Mucosa of descending colon (tissue), 3 donors: Measurements from ENCODE around the gene TWSG1. TPM values are rescaled to one million over a fixed set of nuclear protein-coding genes. Genes with fewer than 3 reads are reported as not detected.

Experiments used
- ATAC-seq: fragments of 200-7000 bp; cut with Tn5 transposase; one replicate; pipeline ENCODE4 v1.9.1; 2020; ENCODE audit warnings: mild to moderate bottlenecking, moderate library complexity
- DNase-seq, 3 donors: peaks; one replicate each; pipeline ENCODE4 v3.0.0-alpha.2; 2020
- H3K36me3 ChIP-seq: fragments of 200-600 bp; one replicate; pipeline ENCODE4 v1.8.0; 2021; ENCODE audit warnings: low read depth, mild to moderate bottlenecking
- H3K4me1 ChIP-seq: fragments of 200-600 bp; one replicate; pipeline ENCODE4 v1.8.0; 2021; ENCODE audit warnings: low read depth, mild to moderate bottlenecking
- H3K4me3 ChIP-seq: fragments of 200-600 bp; one replicate; pipeline ENCODE4 v1.8.0; 2021; ENCODE audit warnings: mild to moderate bottlenecking
- H3K9me3 ChIP-seq: fragments of 200-600 bp; one replicate; pipeline ENCODE4 v1.8.0; 2021; ENCODE audit warnings: mild to moderate bottlenecking
- CTCF ChIP-seq: fragments of 200-600 bp; IDR thresholded peaks from one replicate; pipeline ENCODE4 v1.8.0; 2022; ENCODE audit warnings: antibody characterized with exemption, mild to moderate bottlenecking
- intact Hi-C, 2 donors: fragments of 100-400 bp; cut with DNase I in 1 of 2; cut with micrococcal nuclease in 1 of 2; formaldehyde crosslinking; loops; one replicate each; pipeline versions ENCODE4 v1.11.0 to v1.11.1; 2022; cut with DNase I, micrococcal nuclease
- total RNA-seq, 3 donors: library from RNA; stranded (reverse); fragmentation: NEBNext Ultra II Directional in 2 of 3; extraction: Animal tissue kit (Norgen Biotek cat#: 25700) in 2 of 3; gene quantifications; one replicate each; pipeline versions ENCODE4 v1.2.1 to v1.2.4, GENCODE V29; 2021 to 2023
- donor health status: DM: no; HTN: no; CAD: no; lungs with moderate emphysema.
- donor health status: DM: no; HTN: no; CAD: no.
- donor health status: DM: no; HTN: yes; CAD: no.

TWSG1 gene
- total RNA-seq, 3 donors from 2014 or later, result 10.5 to 45.3 (median 17.8) TPM

GRCh38 chr18:9328776-9329175 lies 5.8 kb upstream of the TWSG1 start:
- intact Hi-C loops, result no loop called here
- no peaks in the 10 kb centered on the region for H3K9me3 ChIP-seq
- H3K4me1 ChIP-seq, result no peaks in the 10 kb centered on the region
- ATAC-seq, result no peak
- no peak for TF ChIP-seq CTCF
- no peaks in the 10 kb centered on the region for H3K36me3 ChIP-seq
- H3K4me3 ChIP-seq, result no peak overlapping the region
- no peak for DNase-seq

- no peaks in the 10 kb centered on the region for H3K36me3 ChIP-seq
Measured at GRCh38 chr18:9329471-9329870, 5.1 kb upstream of the TWSG1 start.

GRCh38 chr18:9330419-9330818 lies 4.2 kb upstream of the TWSG1 start:
- Histone ChIP-seq H3K36me3 (no peaks in the 10 kb centered on the region), H3K4me1 (no peaks in the 10 kb centered on the region), H3K9me3 (no peaks in the 10 kb centered on the region), H3K4me3 (no peak overlapping the region)
- no peak for ATAC-seq
- no peak for DNase-seq
- TF ChIP-seq CTCF, result no peak
- intact Hi-C loops, result loop anchor here in 1 of 2 donors (10.0 kb wide), 2 partner anchors 56 to 256 kb away; no protein-coding TSS in a partner anchor

More at GRCh38 chr18:9329471-9329870, 5.1 kb upstream of the TWSG1 start:
- intact Hi-C loops, result no loop called here
- no peaks in the 10 kb centered on the region for H3K4me1 ChIP-seq
- TF ChIP-seq CTCF, result no peak
- ATAC-seq (no peak), DNase-seq (no peak)
- H3K4me3 ChIP-seq, result no peak overlapping the region
- H3K9me3 ChIP-seq, result no peaks in the 10 kb centered on the region

- Histone ChIP-seq H3K4me3 (no peak overlapping the region), H3K36me3 (no peaks in the 10 kb centered on the region), H3K9me3 (no peaks in the 10 kb centered on the region), H3K4me1 (peaks cover 4% of the 10 kb centered on the region)
- DNase-seq (peak; percentile 40 to 60 (median 57)), ATAC-seq (peak; percentile 44)
- no peak for TF ChIP-seq CTCF
- intact Hi-C loops, result loop anchor here in 1 of 2 donors (10.0 kb wide), 2 partner anchors 59 to 259 kb away; no protein-coding TSS in a partner anchor
Measured at GRCh38 chr18:9333441-9334328, 888 bp upstream of the TWSG1 start.

- Histone ChIP-seq H3K4me1 (peaks cover 4% of the 10 kb centered on the region), H3K36me3 (no peaks in the 10 kb centered on the region), H3K9me3 (no peaks in the 10 kb centered on the region), H3K4me3 (peak overlapping the region; percentile 52)
- TF ChIP-seq CTCF, result no peak
- DNase-seq (peak in 1 of 3 donors; percentile 49), ATAC-seq (peak; percentile 68)
- intact Hi-C loops, result loop anchor here in 1 of 2 donors (10.0 kb wide), 2 partner anchors 60 to 260 kb away; no protein-coding TSS in a partner anchor
Measured at GRCh38 chr18:9334973-9335696, 562 bp downstream of the TWSG1 start.
